NCI-H1048 (cell line): Measurements from ENCODE around the gene CIP2A.

ENCODE experiments used
- DNase-seq: peaks from one replicate; lab custom pipeline; 2025; lab: John Stamatoyannopoulos, UW

Gene CIP2A

DNA sequence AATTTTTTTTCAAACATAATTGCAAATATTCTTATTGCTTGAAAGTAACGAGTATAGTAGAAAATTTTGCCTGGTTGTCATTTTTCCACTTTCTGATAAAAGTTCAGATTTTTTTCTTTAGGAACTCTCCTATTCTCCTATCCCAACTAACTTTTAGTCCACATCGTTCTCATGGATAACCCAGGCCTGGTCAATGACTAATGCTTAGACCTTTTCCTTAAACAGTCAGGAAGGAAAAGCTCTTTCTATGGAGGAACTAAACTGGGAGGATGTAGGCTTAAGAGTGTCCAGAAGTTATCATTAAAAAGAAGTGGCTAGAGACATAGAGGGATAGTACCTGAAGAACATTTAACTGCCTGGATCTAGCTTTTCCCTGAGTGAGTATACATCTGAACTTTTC, 26.7 kb downstream of the CIP2A start:
- no peak for DNase-seq

DNA sequence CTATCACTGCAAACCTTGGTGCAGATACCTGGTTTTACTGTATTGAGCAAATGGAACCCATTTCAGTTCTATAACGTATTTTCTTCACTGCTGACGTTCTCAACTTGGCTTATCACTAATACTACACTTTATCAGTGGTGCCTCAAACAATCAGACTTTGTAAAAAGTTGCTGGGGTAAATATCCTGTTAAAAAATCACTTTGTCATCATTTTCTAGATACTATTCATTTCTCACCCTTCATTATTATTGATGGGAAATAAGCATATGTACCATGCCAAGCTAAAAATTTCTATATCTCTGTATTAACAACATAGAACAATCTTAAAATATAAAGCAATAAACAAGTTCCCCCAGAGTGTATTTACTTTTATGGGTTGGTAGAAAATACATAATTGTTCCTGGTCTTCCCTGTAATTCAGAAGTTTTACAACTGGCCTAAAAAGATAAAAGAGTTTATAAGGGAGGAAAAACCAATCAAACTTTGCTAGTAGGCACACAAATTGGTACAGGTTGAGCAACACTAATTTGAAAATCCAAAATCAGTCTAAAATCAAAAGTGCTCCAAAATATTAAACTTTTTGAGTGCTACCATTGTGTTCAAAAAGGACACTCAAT, 33.2 kb downstream of the CIP2A start:
- no peak for DNase-seq

DNA sequence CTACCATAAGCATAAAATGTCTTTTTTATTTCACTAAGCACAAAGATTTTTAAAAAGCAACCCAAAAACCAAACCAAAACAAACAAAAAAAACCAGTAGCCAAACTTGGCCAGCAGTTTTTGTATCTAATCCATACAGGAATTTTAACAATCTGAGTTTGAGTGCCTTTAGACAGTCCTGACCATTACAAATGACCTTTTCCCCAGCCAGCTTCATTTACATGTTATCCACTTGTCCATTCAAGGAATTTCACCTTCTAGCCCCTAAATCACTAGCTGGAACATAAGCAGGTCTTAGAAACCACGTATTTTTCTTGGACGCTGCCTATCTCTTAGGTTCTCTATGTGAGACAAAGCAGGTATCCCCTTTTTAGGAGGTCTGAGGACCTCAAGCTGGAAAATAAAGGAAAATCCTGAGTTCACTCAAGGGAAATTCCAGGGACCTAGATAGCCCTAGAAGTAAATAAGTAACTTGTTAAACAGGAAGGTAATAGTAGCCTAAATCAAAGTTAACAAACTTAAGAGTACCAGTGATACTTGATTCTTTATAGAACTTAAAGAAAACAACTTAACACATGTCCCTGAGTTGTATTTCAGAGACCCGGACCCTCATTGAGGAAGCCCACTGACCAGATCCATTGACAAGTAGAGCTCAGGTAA, 34.2 kb downstream of the CIP2A start:
- no peak for DNase-seq

DNA sequence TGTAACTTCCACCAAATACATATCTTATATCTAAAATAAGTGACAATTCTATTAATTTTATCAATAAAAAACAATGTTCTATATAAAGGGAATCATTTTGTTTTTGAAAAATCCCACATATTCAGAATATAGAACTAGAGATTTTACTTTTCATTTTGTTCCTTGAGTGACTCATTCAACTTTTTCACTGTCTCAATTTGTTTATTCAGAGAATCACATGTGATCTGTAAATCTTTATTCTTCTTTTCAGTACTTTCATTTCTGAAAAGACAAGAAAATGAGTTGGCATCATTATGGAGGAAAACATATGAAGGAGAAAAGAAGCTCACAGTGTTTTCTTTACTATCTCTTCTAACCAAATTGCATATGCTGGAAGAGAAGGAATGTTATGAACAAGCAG, 35.0 kb downstream of the CIP2A start:
- DNase-seq: no peak

DNA sequence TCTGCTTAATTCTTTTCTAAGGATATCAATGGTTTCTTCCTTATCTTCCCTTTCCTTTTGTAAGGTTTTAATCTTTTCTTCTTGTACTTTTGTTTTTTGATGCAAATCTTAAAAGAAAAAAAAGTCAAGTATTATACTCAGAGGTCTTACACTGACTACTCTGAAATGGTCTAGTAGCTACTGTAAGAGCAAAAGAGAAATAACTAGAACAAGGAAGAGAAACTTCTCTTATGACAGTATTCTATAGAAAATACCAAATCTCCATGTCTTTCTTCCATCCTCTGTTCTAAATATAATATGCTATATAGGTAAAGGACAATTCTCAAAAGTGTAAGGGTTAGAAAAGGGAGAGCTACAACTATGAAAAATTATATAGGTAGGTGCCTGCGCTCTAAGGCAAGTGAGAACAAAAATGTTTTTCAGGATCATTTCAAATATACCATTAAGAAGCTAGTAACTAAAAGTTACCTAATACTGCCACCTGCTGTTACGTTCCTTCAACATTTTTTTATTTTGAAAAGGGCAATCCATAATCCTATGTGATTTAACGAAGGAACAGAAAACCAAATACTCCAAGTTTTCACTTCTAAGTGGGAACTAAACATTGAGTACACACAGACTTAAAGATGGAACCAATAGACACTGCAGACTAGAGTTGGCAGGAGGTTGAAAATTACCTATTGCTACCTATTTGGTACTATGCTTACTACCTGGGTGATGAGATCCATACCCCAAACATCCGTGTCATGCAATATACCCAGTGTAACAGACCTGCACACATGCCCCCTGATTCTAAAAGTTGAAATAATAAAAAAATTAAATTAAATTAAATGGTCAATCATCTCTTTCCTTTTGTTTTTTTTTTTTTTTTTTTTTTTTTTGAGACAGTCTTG, 36.7 kb downstream of the CIP2A start:
- no peak for DNase-seq

DNA sequence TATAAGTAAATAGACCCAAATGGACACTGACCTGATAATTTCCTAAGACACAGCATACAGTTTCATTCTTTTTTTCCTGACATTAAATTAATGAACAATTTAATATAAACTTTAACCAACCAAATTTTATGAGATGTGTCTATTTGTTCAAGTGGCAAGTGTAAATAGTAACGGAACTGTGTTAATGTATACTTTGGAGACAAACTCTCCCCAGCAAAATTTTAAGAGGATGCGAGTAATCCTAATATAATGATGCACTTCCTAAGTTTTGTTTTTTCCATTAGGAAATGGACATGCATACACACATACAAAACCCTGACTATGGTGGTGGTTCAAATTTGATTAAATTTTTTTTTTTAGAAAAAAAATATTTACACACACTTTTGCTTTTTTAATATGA, 40.4 kb downstream of the CIP2A start:
- DNase-seq: no peak

DNA sequence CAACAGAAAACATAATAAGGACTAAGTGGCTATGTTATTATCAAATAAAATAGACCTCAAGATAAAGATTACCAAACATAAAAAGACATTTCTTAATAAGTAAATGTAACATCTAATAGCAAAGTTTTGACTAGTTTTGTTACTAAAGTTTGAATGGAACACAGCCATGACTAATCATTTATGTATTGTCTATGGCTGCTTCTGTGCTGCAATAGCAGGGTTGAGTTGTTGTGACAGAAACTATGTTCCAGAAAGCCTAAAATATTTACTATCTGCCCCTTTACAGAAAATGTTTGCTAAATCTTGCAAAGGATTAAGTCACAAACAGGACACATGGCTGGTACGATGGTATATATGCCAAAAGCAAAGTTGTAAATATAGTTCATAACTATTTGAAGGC, 40.9 kb downstream of the CIP2A start:
- DNase-seq: no peak

DNA sequence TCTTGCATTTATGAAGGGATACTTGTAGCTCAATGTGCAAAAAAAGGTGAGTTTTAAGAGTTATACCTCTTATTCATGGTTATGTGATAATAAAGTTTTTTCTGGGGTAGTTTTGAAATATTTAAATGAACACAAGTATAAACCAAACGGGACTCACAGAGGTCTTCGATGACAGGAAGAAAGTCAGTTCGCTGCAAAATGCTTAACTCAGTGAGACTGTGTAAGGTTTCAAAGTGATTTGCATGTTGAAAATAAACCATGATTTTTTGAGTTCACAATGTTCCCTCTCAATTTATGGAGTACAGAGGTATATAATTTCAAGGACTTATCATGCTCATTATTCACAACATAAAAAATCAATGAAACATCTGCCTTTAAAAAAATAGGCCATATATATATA, 42.5 kb downstream of the CIP2A start:
- DNase-seq: no peak

DNA sequence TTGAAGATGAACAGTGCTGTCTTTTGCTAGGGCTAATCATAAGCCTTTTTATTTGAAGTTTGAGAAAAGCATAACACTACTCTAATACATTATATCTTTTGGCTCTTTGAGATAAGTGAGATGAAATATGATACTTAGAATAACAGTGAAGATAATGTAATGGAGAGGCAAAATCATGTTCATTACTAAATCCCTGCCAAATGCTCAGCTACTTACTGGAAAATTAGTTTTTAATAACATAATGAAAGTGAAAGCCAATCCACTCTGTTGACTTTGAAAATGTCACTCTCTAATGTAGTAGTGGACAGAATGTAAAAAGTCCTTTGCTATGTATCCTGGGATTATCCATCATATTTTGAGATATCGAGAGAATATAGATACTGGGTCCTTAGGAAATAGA, 43.0 kb downstream of the CIP2A start:
- DNase-seq: no peak

DNA sequence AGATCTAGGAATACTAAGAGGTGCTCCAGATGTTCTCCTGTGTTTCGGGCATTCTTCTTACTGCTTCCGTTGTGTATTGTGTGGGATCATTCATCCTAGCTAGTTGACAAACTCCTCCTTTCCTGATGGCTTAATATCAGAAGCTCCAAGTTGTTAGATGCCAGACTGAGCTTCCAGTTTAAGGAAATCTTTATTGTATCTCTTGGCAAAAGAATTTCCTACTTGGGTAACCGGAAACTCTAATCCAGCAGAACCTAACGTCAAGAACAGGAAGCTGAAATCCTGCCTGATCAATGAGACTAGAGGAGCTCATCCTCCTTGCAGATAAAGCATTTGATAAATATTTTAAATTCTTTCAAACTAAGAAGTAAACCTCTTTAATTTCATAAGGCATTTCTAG, 51.2 kb downstream of the CIP2A start:
- no peak for DNase-seq

DNA sequence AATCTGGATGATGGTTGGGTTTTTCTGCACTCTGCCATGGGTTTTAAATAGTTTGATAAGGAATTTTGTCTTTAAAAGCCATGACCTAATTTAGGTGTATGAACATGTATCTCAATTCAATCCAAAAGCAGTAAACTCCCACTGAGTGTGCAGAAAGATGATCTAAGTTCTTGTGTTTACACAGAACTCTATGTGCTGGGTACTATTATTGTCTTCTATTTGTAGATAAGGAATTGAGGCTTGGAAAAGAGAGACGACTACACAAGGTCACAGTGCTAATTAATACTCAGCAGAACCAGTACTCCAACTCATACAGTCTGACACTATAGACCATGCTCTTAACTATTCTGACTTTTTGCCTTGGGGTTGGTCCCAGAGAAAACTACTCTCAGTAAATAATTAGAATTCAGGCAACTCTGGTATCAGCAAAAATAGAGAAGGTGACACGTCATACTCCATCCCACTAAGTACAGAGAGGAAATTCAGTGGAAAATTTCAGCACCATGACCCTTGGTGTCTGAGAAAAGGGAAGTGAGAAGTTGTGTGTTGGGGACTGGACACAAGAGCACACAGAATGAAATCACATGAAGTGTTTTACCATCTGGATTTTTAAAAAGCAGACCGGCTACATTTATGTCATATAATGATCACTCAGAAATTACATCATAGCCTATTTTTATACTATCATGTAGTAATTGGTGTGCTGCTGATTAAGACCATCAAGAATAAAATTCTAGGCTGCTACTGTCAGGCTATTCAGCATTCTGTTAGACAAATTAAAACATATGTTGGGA, 60.6 kb downstream of the CIP2A start:
- DNase-seq: no peak

DNA sequence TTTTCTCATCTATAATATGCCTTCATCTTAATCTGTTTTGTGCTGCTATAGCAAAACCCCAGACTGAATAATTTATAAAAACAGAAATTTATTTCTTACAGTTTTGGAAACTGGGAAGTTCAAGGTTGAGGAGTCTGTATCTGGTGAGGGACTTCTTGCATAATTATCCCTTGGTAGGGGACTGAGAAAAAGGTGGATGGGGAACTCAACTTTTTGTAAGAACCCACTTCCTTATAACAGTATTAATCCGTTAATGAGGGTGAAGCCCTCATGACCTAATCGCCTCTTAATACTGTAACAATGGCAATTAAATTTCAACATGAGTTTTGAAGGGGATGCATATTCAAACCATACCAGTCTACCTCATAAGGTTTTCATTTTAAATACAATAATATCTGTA, 61.4 kb downstream of the CIP2A start:
- DNase-seq: no peak

DNA sequence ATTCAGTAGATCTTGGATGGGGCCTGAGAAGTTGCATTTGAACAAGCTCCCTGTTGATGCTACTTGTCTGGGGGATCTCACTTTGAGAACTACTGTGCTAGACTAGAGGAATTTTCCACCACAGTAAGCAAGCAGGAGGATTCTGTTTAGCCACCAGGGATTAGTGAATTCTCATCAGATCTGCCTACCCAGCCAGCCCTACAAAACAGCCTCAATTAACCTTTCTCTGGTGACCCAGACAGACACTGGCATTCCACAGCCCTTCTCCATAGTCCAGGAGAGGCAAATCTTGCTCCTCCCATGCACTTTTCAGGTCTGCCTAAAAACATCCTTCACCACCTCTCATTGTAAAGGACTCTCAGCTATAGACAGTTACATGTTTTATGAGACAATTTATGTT, 62.1 kb downstream of the CIP2A start:
- DNase-seq: no peak

DNA sequence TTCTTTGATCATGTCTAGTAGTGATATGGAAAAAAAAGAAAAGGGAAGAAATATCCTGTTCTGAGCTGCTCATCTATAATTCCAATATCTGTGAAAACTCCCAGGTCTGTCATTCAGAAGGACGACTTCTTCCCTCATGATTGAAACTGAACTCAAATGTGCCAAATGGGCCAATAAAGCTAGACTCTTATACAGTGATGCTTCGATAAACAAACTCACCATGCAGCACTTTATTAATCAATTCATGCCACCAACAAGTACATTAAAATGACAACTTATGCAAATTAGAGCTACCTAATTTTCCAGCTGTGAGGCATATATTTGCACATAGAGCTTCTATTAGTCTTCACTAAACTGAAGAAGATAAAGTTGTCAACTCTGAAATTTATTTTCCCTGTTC, 63.3 kb downstream of the CIP2A start:
- DNase-seq: no peak

DNA sequence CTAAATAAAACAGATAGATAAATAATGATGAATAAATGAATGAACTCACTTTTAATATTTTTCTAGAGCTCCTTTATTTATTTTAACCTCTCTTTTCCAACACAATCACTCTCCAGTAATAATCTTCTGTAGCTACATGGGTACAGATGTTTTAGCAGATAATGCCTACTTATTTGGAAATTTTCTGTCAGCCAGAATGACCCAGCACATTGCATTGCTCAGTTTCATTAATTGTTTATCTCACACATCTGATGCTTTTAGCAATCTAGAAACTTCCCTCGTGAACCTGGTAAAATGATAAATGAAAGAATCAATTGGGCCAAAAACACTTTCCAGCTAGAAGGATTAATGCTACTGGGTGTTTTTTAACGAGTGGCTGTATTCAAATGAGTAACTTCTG, 64.0 kb downstream of the CIP2A start:
- DNase-seq: no peak

DNA sequence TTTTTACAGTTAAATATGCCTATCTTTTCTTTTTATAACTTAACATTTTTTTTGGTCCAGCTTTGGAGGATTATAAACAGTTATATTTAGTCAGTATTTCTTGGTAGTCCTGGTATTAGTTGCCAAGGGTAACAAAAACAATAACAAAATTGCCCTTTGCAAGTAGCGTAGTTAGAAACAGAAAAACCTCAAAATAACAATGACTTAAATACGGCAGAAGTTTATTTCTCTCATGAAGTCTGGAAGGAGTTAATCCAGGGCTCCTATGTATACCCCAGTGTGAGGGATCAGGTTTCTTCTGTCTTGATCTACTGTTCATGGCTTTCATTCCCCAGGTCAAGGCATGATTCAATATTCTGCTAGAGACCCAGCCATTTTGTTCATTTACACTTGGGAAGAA, 64.7 kb downstream of the CIP2A start:
- no peak for DNase-seq

DNA sequence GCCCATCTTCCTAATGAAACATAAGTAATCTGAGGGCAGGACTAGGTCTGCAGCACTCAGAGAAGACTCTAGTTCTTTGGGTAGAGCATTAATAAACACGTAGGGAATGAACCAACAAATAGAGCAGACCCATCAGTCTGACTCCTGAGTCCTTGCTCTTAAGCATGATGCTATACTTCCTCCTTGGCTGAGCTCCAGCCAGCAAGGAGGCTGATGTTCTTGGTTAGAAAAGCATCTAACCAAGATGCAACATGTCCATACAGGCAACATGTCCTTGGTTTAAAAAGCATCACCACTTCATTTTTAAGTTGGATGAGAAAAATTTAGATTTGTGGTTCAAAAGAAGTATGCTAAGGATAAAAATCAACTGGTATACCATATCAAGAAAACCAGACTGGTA, 70.3 kb downstream of the CIP2A start:
- no peak for DNase-seq

DNA sequence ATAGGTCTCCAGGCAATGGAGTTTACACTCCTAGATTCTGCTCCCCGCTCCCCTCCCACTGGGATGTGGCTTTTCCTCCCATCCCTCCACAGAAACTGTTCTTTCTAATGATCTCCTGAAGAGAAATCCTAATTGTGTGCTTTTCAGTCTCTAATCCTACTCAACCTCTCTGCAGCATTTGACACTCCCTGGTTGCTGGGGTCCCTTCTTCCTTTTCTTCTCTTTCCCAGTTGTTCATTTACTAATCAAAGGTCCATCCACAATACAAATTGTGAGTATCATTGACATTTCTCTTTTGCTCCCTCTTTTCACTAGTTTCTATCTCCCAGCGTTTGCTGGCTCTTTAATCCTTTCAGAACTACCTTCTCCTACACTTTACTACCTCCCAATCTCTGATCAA, 72.4 kb downstream of the CIP2A start:
- no peak for DNase-seq

DNA sequence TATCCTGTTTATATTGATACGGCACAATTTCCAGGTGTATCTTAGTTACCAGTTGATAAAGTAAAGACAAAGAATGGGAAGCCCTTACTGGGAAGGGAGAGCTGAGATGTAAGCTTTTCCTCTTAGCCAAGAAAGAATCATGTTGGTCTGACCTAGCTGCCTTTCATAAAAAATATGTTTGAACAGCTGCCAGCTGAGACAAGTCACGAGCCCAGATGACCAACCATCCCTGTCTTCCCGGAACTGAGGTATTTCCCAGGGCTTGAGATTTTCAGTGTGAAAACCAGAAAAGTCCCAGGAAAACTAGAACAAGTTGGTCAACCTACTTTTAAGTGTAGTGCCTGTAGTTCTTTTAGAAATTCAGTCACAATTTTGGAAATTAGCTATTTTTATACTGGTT, 75.3 kb downstream of the CIP2A start:
- DNase-seq: no peak

DNA sequence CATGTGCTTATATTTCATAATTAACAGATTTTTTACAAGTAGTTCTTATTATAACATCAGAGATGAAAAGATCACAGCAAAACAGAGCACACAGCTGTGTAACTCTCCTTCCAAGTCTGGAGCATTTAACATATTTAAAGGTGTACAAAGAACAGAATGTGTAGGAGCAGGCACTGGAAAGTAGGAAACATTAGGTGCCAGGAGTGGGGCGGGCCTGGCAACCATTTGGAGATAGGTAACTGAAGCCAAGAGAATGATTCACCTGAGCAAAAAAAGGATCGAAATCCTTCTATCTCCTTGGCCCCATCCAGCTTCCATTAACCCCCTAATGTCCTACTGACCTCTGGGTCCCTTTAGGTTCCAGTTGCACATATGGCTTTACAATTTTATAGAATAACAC, 76.6 kb downstream of the CIP2A start:
- no peak for DNase-seq

DNA sequence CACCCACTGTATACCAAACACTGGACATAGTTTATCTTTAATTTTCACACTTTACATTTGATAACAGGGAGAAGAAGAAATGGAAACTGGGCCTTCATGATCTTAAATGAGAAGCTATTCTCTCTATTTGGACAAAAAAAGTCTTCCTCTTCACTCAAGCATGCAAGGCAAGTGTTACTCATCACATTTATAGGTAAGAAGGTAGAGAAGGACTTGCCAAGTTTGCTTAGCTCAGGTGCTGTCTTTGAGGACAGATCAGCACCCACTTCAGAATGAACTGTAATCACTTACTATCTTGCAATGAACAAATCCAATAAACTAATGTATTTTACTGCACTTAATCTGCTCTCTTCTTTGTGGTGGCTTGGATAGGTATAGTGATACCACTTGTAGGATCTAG, 77.7 kb downstream of the CIP2A start:
- DNase-seq: no peak

DNA sequence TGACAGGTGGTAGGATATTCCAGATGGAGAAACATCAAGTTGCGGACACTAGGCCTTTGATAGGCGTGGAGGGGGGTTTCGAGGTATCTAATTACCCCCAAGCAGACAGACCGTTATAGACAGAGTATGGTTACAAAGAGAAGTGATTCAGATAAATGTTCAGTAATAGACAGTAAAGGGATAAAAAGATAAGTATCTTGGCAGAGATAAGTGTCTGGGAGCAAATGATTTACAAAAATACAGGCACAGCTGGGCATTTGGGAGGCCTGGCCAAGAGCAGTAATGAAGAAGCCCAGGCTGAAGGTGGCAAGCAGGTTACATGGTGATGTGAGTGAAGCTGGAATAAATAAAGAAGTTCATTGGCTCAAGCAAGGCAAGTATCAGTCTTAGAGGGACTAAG, 78.2 kb downstream of the CIP2A start:
- no peak for DNase-seq

DNA sequence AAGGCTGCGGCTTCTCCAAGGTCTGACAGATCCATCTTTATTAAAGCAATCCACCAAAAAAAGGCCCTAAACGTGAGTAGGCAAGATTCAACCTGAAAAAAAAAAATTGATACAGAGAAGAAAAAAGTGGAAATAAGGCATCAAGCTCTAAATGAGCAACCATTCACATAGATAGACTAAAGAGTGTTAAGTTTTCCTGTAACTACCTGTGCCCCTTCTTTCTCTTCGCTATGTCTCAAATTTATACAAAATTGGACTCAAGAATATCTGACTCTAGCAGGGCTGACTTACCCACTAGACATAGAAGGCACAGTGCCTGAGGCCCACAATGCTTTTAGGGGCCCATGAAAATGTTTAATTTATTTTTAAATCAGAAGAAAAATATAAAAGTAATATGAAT, 78.7 kb downstream of the CIP2A start, which contains the start of gene MYH15:
TSS of gene MYH15 (minus strand) at position 101 of the 400 bp plus-strand sequence. CDS start at position 35, 66 bp downstream.
- DNase-seq: no peak
